Muscle layer of colon (tissue), 2 donors: ENCODE data around the gene SLC2A2.

ENCODE experiments used
- H3K27ac ChIP-seq: one replicate; pipeline ENCODE4 v1.7.0; 2013; ENCODE audit warnings: low read depth, mild to moderate bottlenecking, low read length, moderate library complexity
- H3K27me3 ChIP-seq, 2 donors: one replicate each; pipeline ENCODE4 v1.7.0; 2013; ENCODE audit warnings: low read length in 2 of 2, mild to moderate bottlenecking in 2 of 2; ENCODE audit not compliant: insufficient read depth in 2 of 2, control insufficient read depth in 1 of 2
- H3K36me3 ChIP-seq: one replicate; pipeline ENCODE4 v1.7.0; 2013; ENCODE audit warnings: mild to moderate bottlenecking, low read length; ENCODE audit not compliant: insufficient read depth
- H3K4me1 ChIP-seq: one replicate; pipeline ENCODE4 v1.7.0; 2013; ENCODE audit warnings: mild to moderate bottlenecking, low read length; ENCODE audit not compliant: insufficient read depth
- H3K4me3 ChIP-seq, 2 donors: one replicate each; pipeline ENCODE4 v1.7.0; 2013; ENCODE audit warnings: low read length in 2 of 2, low read depth in 1 of 2, mild to moderate bottlenecking in 1 of 2, moderate library complexity in 1 of 2
- H3K9ac ChIP-seq: one replicate; pipeline ENCODE4 v1.7.0; 2013; ENCODE audit warnings: low read length
- H3K9me3 ChIP-seq: one replicate; pipeline ENCODE4 v1.7.0; 2013; ENCODE audit warnings: mild to moderate bottlenecking, low read length
- donor health status: abdominal sarcoma.
- donor health status: Adenocarcinoma of cecum.

Gene SLC2A2

GRCh38 chr3:171026597-171027293 is at the start of gene SLC2A2:
SLC2A2 (minus strand) TSS chr3:171026720; CDS start chr3:171026670, 50 bp downstream.
- Histone ChIP-seq H3K9me3 (no peaks in the 10 kb centered on the region), H3K36me3 (no peaks in the 10 kb centered on the region), H3K27me3 (no peaks in the 10 kb centered on the region), H3K9ac (no peak within 1 kb of the TSS), H3K4me3 (no peak within 1 kb of the TSS), H3K4me1 (peaks cover 4% of the 10 kb centered on the region), H3K27ac (no peak within 1 kb of the TSS)

GRCh38 chr3:171072432-171072831 is 45.9 kb upstream of the SLC2A2 start:
- Histone ChIP-seq H3K27me3 (no peaks in the 10 kb centered on the region), H3K9ac (no peak overlapping the region), H3K36me3 (peaks cover 16% of the 10 kb centered on the region), H3K4me3 (no peak overlapping the region), H3K27ac (no peak overlapping the region), H3K9me3 (no peaks in the 10 kb centered on the region), H3K4me1 (no peaks in the 10 kb centered on the region)

- no peaks in the 10 kb centered on the region for H3K27me3 ChIP-seq
- H3K36me3 ChIP-seq = peaks cover 16% of the 10 kb centered on the region
- no peak overlapping the region for H3K9ac ChIP-seq
- no peak overlapping the region for H3K4me3 ChIP-seq
- H3K27ac ChIP-seq = no peak overlapping the region
- H3K4me1 ChIP-seq = no peaks in the 10 kb centered on the region
- H3K9me3 ChIP-seq = no peaks in the 10 kb centered on the region
These were observed 42.1 kb upstream of the SLC2A2 start for GRCh38 chr3:171068658-171069057.

- H3K36me3 ChIP-seq = peaks cover 16% of the 10 kb centered on the region
- no peak overlapping the region for H3K27ac ChIP-seq
- H3K9ac ChIP-seq = no peak overlapping the region
- no peaks in the 10 kb centered on the region for H3K9me3 ChIP-seq
- H3K4me3 ChIP-seq = no peak overlapping the region
- H3K27me3 ChIP-seq = no peaks in the 10 kb centered on the region
- no peaks in the 10 kb centered on the region for H3K4me1 ChIP-seq
These were observed 39.7 kb upstream of the SLC2A2 start for GRCh38 chr3:171066206-171066605.

- H3K9me3 ChIP-seq = no peaks in the 10 kb centered on the region
- H3K36me3 ChIP-seq = peaks cover 16% of the 10 kb centered on the region
These were observed 39.2 kb upstream of the SLC2A2 start for GRCh38 chr3:171065732-171066131.

GRCh38 chr3:171064461-171064860 is 37.9 kb upstream of the SLC2A2 start:
- H3K9ac ChIP-seq = no peak overlapping the region
- H3K9me3 ChIP-seq = no peaks in the 10 kb centered on the region
- H3K27ac ChIP-seq = no peak overlapping the region
- peaks cover 9% of the 10 kb centered on the region for H3K36me3 ChIP-seq
- no peaks in the 10 kb centered on the region for H3K4me1 ChIP-seq
- no peaks in the 10 kb centered on the region for H3K27me3 ChIP-seq
- no peak overlapping the region for H3K4me3 ChIP-seq

More at GRCh38 chr3:171065732-171066131, 39.2 kb upstream of the SLC2A2 start:
- Histone ChIP-seq H3K4me3 (no peak overlapping the region), H3K27ac (no peak overlapping the region), H3K27me3 (no peaks in the 10 kb centered on the region), H3K9ac (no peak overlapping the region), H3K4me1 (no peaks in the 10 kb centered on the region)

- H3K4me1 ChIP-seq = no peaks in the 10 kb centered on the region
- no peaks in the 10 kb centered on the region for H3K27me3 ChIP-seq
- H3K9me3 ChIP-seq = no peaks in the 10 kb centered on the region
- H3K9ac ChIP-seq = no peak overlapping the region
- no peak overlapping the region for H3K4me3 ChIP-seq
- no peak overlapping the region for H3K27ac ChIP-seq
- H3K36me3 ChIP-seq = no peaks in the 10 kb centered on the region
These were observed 35.2 kb upstream of the SLC2A2 start for GRCh38 chr3:171061749-171062148.

- Histone ChIP-seq H3K9me3 (no peaks in the 10 kb centered on the region), H3K9ac (no peak overlapping the region), H3K36me3 (no peaks in the 10 kb centered on the region), H3K27ac (no peak overlapping the region), H3K4me3 (no peak overlapping the region), H3K27me3 (no peaks in the 10 kb centered on the region), H3K4me1 (no peaks in the 10 kb centered on the region)
These were observed 33.5 kb upstream of the SLC2A2 start for GRCh38 chr3:171059978-171060377.

GRCh38 chr3:171058873-171059603 is 32.5 kb upstream of the SLC2A2 start:
- H3K4me3 ChIP-seq = no peak overlapping the region
- no peaks in the 10 kb centered on the region for H3K4me1 ChIP-seq
- H3K27ac ChIP-seq = no peak overlapping the region
- no peak overlapping the region for H3K9ac ChIP-seq
- no peaks in the 10 kb centered on the region for H3K9me3 ChIP-seq
- H3K36me3 ChIP-seq = no peaks in the 10 kb centered on the region
- H3K27me3 ChIP-seq = no peaks in the 10 kb centered on the region

GRCh38 chr3:171058058-171058457 is 31.5 kb upstream of the SLC2A2 start:
- Histone ChIP-seq H3K27ac (no peak overlapping the region), H3K36me3 (no peaks in the 10 kb centered on the region), H3K27me3 (no peaks in the 10 kb centered on the region), H3K9me3 (no peaks in the 10 kb centered on the region), H3K4me1 (no peaks in the 10 kb centered on the region), H3K9ac (no peak overlapping the region), H3K4me3 (no peak overlapping the region)

- H3K9me3 ChIP-seq = no peaks in the 10 kb centered on the region
- no peaks in the 10 kb centered on the region for H3K36me3 ChIP-seq
- H3K4me1 ChIP-seq = no peaks in the 10 kb centered on the region
- H3K4me3 ChIP-seq = no peak overlapping the region
- no peaks in the 10 kb centered on the region for H3K27me3 ChIP-seq
- H3K27ac ChIP-seq = no peak overlapping the region
- no peak overlapping the region for H3K9ac ChIP-seq
These were observed 30.6 kb upstream of the SLC2A2 start for GRCh38 chr3:171057072-171057471.

GRCh38 chr3:171056528-171056927 is 30.0 kb upstream of the SLC2A2 start:
- Histone ChIP-seq H3K27me3 (no peaks in the 10 kb centered on the region), H3K27ac (no peak overlapping the region), H3K4me1 (no peaks in the 10 kb centered on the region), H3K9ac (no peak overlapping the region), H3K36me3 (no peaks in the 10 kb centered on the region), H3K9me3 (no peaks in the 10 kb centered on the region), H3K4me3 (no peak overlapping the region)
